Smooth muscle cell (in vitro differentiated cells): Measurements from ENCODE around the gene HSFX2. TPM values are rescaled to one million over a fixed set of nuclear protein-coding genes. Genes with fewer than 3 reads are reported as not detected.
"Not testable (repeated sequence)": the region's sequence is repeated elsewhere in the genome, so short reads cannot be mapped to it uniquely, and the experiment has no call there.

Source experiments
- DNase-seq: peaks from one replicate; lab custom pipeline; 2025; ENCODE audit not compliant: unreplicated experiment; lab: John Stamatoyannopoulos, UW
- H2AFZ ChIP-seq: fragments of 200-600 bp; sonication (generic); 2 replicates; pipeline ENCODE4 v1.6.0; 2016; ENCODE audit warnings: antibody characterized with exemption, low read depth, mild to moderate bottlenecking
- H3F3A ChIP-seq: fragments of 200-600 bp; sonication (generic); 2 replicates; pipeline ENCODE4 v1.6.0; 2017; ENCODE audit warnings: antibody characterized with exemption, low read depth
- H3K27ac ChIP-seq: fragments of 200-600 bp; sonication (generic); 2 replicates; pipeline ENCODE4 v1.5.1; 2016; ENCODE audit warnings: low read depth, mild to moderate bottlenecking
- H3K27me3 ChIP-seq: fragments of 200-600 bp; sonication (generic); 2 replicates; pipeline ENCODE4 v1.6.1; 2016; ENCODE audit warnings: low read depth, mild to moderate bottlenecking
- H3K36me3 ChIP-seq: fragments of 200-600 bp; sonication (generic); 2 replicates; pipeline ENCODE4 v1.5.1; 2016; ENCODE audit warnings: low read depth
- H3K4me1 ChIP-seq: fragments of 200-600 bp; sonication (generic); 2 replicates; pipeline ENCODE4 v1.5.1; 2016; ENCODE audit warnings: low read depth
- H3K4me2 ChIP-seq: fragments of 200-600 bp; sonication (generic); 2 replicates; pipeline ENCODE4 v1.6.0; 2016; ENCODE audit warnings: mild to moderate bottlenecking
- H3K4me3 ChIP-seq: fragments of 200-600 bp; sonication (generic); 2 replicates; pipeline ENCODE4 v1.5.1; 2016; ENCODE audit warnings: mild to moderate bottlenecking
- H3K79me2 ChIP-seq: fragments of 200-600 bp; sonication (generic); 2 replicates; pipeline ENCODE4 v1.6.0; 2016; ENCODE audit warnings: low read depth, mild to moderate bottlenecking
- H3K9ac ChIP-seq: fragments of 200-600 bp; sonication (generic); 2 replicates; pipeline ENCODE4 v1.6.0; 2016; ENCODE audit warnings: low read depth
- H3K9me3 ChIP-seq: fragments of 200-600 bp; sonication (generic); replicated peaks from 2 replicates; pipeline ENCODE4 v1.5.1; 2016; ENCODE audit warnings: low read depth
- H4K20me1 ChIP-seq: fragments of 200-600 bp; sonication (generic); 2 replicates; pipeline ENCODE4 v1.6.0; 2016; ENCODE audit warnings: low read depth
- WGBS: methylation state at CpG from one replicate; pipeline ENCODE4 v1.1.7; 2016; ENCODE audit warnings: low lambda C conversion rate; 5-methylcytosine and 5-hydroxymethylcytosine counted together
- polyA plus RNA-seq: library from polyadenylated mRNA; unstranded; fragments of >200 nt; fragmentation: Nextera tagmentation; extraction: Ambion mirVana; gene quantifications from 2 replicates; pipeline ENCODE4 v1.2.1, GENCODE V29; 2016
- total RNA-seq: library from RNA; depleted of rRNA; stranded (reverse); fragments of >200 nt; gene quantifications from 2 replicates; pipeline ENCODE4 v1.2.3, GENCODE V29; 2014
- TF ChIP-seq, protein P1 (sequence below): fragments of 200-600 bp; sonication (generic); IDR thresholded peaks from 2 replicates; pipeline ENCODE4 v1.5.1; 2017; ENCODE audit warnings: borderline replicate concordance, mild to moderate bottlenecking, antibody characterized with exemption; ENCODE audit not compliant: insufficient read depth, poor library complexity, severe bottlenecking

Gene HSFX2
- total and polyA plus RNA-seq, 2 experiments from 2014 or later = 0.63 TPM; not detected in 1

- Histone ChIP-seq H3K4me1 (no peaks in the 10 kb centered on the region), H3F3A (no peaks in the 10 kb centered on the region), H3K27ac (no peak overlapping the region), H3K9me3 (no peaks in the 10 kb centered on the region), H4K20me1 (no peaks in the 10 kb centered on the region), H3K79me2 (no peaks in the 10 kb centered on the region), H3K4me2 (no peak overlapping the region), H3K27me3 (no peaks in the 10 kb centered on the region), H3K4me3 (no peak overlapping the region), H3K9ac (no peak overlapping the region), H3K36me3 (no peaks in the 10 kb centered on the region), H2AFZ (no peak overlapping the region)
- TF ChIP-seq, protein P1, sequence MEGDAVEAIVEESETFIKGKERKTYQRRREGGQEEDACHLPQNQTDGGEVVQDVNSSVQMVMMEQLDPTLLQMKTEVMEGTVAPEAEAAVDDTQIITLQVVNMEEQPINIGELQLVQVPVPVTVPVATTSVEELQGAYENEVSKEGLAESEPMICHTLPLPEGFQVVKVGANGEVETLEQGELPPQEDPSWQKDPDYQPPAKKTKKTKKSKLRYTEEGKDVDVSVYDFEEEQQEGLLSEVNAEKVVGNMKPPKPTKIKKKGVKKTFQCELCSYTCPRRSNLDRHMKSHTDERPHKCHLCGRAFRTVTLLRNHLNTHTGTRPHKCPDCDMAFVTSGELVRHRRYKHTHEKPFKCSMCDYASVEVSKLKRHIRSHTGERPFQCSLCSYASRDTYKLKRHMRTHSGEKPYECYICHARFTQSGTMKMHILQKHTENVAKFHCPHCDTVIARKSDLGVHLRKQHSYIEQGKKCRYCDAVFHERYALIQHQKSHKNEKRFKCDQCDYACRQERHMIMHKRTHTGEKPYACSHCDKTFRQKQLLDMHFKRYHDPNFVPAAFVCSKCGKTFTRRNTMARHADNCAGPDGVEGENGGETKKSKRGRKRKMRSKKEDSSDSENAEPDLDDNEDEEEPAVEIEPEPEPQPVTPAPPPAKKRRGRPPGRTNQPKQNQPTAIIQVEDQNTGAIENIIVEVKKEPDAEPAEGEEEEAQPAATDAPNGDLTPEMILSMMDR = no peak
- WGBS = 71% methylated on average over 5 of the region's 5 CpGs
- DNase-seq = no peak
Observed at GRCh38 chrX:149568701-149569296, 26.3 kb downstream of the HSFX2 start.

DNA sequence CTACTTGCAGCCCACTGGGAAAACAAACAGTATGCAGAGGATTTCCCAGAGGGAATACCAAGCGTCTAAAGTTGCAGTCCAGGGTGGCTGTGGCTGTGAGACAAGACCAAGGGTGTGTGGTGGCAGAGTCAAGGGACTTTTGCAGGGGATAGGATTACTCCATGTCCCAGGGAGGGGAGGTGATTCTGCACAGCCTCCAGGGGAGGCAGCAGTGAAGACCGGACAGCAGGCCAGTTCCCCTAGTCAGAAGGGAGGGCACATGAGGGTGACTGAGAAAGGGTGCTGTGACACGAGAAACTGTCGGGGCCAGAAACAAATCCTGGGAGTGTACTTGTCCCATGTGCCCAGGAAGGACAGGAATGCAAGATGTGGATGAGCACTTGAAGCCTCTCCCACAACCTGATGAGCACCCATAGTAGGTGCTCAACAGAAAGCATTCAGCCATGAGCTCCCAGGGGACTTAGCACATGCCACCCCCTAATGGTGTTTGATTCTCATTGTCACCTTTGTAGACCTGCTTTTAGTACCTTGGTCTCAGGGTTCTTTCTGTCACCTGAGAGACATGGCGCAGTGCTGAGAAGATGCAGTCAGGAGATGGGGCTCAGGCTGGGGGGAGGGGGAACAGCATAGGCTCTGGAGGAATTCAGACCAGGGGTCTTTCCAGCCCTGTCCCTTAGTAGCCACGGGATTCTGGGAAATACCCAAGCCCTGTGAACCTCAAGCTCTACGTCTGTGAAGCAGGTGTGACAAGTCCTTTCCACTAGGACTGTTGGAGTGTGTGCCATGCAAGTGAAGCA is 27.3 kb downstream of the HSFX2 start:
- Histone ChIP-seq H3K27me3 (no peaks in the 10 kb centered on the region), H4K20me1 (no peaks in the 10 kb centered on the region), H2AFZ (no peak overlapping the region), H3K9ac (no peak overlapping the region), H3F3A (no peaks in the 10 kb centered on the region), H3K79me2 (no peaks in the 10 kb centered on the region), H3K36me3 (no peaks in the 10 kb centered on the region), H3K4me2 (no peak overlapping the region), H3K4me1 (no peaks in the 10 kb centered on the region), H3K9me3 (no peaks in the 10 kb centered on the region), H3K27ac (no peak overlapping the region), H3K4me3 (no peak overlapping the region)
- TF ChIP-seq, protein P1 = no peak
- DNase-seq = no peak
- 78% methylated on average over 7 of the region's 7 CpGs for WGBS

DNA sequence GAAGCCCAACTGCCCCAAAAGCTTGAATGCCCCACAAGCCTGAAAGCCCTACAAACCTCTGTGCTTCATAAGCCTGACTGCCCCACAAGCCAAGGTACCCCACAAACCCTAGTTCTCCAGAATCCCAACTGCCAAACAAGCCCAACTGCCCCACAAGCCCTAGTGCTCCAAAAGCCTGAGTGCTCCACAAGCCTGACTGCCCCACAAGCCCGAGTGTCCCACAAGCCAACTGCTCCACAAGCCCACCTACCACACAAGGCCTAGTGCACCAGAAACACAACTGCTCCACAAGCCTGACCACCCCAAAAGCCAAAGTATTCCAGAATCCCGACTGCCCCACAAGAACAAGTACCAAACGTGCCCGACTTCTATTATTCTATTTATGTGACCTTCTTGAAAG is 31.8 kb downstream of the HSFX2 start:
- no peak overlapping the region for H3K27ac ChIP-seq
- no peak for DNase-seq
- no peaks in the 10 kb centered on the region for H4K20me1 ChIP-seq
- no peaks in the 10 kb centered on the region for H3K79me2 ChIP-seq
- H3K4me3 ChIP-seq = no peak overlapping the region
- no peaks in the 10 kb centered on the region for H3K9me3 ChIP-seq
- no peaks in the 10 kb centered on the region for H3F3A ChIP-seq
- no peaks in the 10 kb centered on the region for H3K4me1 ChIP-seq
- WGBS = 82% methylated on average over 4 of the region's 4 CpGs
- no peaks in the 10 kb centered on the region for H3K36me3 ChIP-seq
- TF ChIP-seq, protein P1 = no peak
- H3K9ac ChIP-seq = no peak overlapping the region
- H3K4me2 ChIP-seq = no peak overlapping the region
- H3K27me3 ChIP-seq = no peaks in the 10 kb centered on the region
- no peak overlapping the region for H2AFZ ChIP-seq

GRCh38 chrX:149555251-149555650 is 39.9 kb downstream of the HSFX2 start:
- H4K20me1 ChIP-seq, H3K79me2 ChIP-seq, H3K9ac ChIP-seq, H3F3A ChIP-seq, H3K27me3 ChIP-seq, H3K27ac ChIP-seq, H3K4me2 ChIP-seq, H3K4me1 ChIP-seq, DNase-seq, H3K9me3 ChIP-seq, H2AFZ ChIP-seq, H3K36me3 ChIP-seq, H3K4me3 ChIP-seq: not testable (repeated sequence)
- no CpG with 5 or more reads among the region's 4 CpGs for WGBS

DNA sequence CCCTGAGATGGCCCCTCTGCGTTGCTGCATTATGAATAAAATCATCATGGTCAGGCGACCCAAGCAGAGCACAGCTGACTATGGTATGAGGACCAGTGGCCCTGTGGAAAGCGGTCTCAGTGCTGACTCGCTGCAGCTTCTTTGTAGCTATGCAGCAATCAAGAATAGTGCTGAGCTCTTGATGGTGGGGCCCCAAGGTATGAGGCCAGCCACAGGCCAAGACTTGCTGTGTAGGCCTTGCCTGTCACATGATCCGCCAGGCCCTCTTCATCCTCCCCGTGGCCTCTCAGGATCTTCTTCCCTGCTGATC is 43.2 kb downstream of the HSFX2 start:
- 86% methylated on average over 2 of the region's 6 CpGs for WGBS
- not testable (repeated sequence) for H2AFZ ChIP-seq, H3F3A ChIP-seq, H3K36me3 ChIP-seq, H3K79me2 ChIP-seq, DNase-seq, H4K20me1 ChIP-seq, H3K27me3 ChIP-seq, H3K4me3 ChIP-seq, H3K9me3 ChIP-seq, H3K27ac ChIP-seq, H3K4me1 ChIP-seq, H3K4me2 ChIP-seq, H3K9ac ChIP-seq

DNA sequence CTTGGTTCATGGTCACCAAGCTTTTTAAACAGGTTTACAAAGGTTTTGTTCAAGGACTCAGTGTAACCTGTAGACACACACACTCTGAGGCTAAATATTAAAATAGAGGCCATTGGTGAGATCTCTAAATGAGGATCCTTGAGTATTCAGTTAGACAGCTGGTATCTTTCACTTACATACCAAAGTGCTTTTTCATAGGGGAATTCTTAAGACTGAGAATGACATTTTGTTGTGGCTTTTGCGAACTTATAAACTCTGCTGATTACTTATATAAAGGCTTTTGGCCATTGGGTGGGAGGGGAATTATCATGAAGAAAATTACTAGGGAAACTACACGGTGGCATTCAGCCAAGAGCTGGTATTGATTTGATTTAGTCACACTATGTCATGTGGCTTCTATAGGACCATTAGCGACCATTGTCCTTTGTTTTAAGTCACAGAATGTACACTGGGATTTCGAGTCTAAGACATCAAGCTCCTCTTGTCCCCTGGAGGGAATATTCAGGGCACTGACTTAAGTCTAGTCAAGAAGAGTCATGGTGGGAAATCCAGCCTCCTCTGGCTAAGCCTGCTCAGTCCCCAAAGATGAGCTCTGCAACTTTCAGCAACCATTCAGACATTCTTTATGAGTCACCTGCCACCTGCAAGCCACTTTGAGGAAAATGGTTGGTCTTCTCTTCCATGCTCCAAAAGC is 43.7 kb downstream of the HSFX2 start:
- H4K20me1 ChIP-seq, H3K4me2 ChIP-seq, H3K36me3 ChIP-seq, DNase-seq, H2AFZ ChIP-seq, H3K4me3 ChIP-seq, H3K9me3 ChIP-seq, H3K79me2 ChIP-seq, H3K27me3 ChIP-seq, H3K27ac ChIP-seq, H3F3A ChIP-seq, H3K4me1 ChIP-seq, H3K9ac ChIP-seq: not testable (repeated sequence)
- no CpG with 5 or more reads among the region's 4 CpGs for WGBS
